GM23338 (cell line): ENCODE results near the gene EXPH5. TPM values are rescaled to one million over a fixed set of nuclear protein-coding genes. Genes with fewer than 3 reads are reported as not detected.

Experiments used
- ATAC-seq: fragments of 200-7000 bp; cut with Tn5 transposase; 3 replicates; pipeline ENCODE4 v1.9.1; 2020
- DNase-seq: peaks from one replicate; pipeline ENCODE4 v3.0.0-alpha.2; 2015; ENCODE audit warnings: low spot score
- H2AFZ ChIP-seq: fragments of 200-600 bp; sonication (generic); 2 replicates; pipeline ENCODE4 v1.8.0; 2016; ENCODE audit warnings: antibody characterized with exemption, mild to moderate bottlenecking, moderate library complexity
- H3F3A ChIP-seq: fragments of 200-600 bp; sonication (generic); replicated peaks from 2 replicates; pipeline ENCODE4 v1.8.0; 2017; ENCODE audit warnings: antibody characterized with exemption, mixed run types, low read depth
- H3K27ac ChIP-seq: fragments of 200-600 bp; sonication (generic); 2 replicates; pipeline ENCODE4 v1.6.1; 2016; ENCODE audit warnings: low read depth
- H3K27me3 ChIP-seq: fragments of 200-600 bp; sonication (generic); 2 replicates; pipeline ENCODE4 v1.8.0; 2016; ENCODE audit warnings: mild to moderate bottlenecking, mixed run types, moderate library complexity; ENCODE audit not compliant: insufficient read depth
- H3K36me3 ChIP-seq: fragments of 200-600 bp; sonication (generic); 2 replicates; pipeline ENCODE4 v1.8.0; 2016; ENCODE audit warnings: mild to moderate bottlenecking; ENCODE audit not compliant: insufficient read depth
- H3K4me1 ChIP-seq: fragments of 200-600 bp; sonication (generic); 2 replicates; pipeline ENCODE4 v1.8.0; 2016; ENCODE audit warnings: mild to moderate bottlenecking, moderate library complexity; ENCODE audit not compliant: insufficient read depth
- H3K4me2 ChIP-seq: fragments of 200-600 bp; sonication (generic); 2 replicates; pipeline ENCODE4 v1.7.1; 2017; ENCODE audit warnings: mixed run types
- H3K4me3 ChIP-seq: fragments of 200-600 bp; sonication (generic); 2 replicates; pipeline ENCODE4 v1.6.1; 2016; ENCODE audit warnings: mixed run types
- H3K79me2 ChIP-seq: fragments of 200-600 bp; sonication (generic); replicated peaks from 2 replicates; pipeline ENCODE4 v1.8.0; 2017; ENCODE audit warnings: mild to moderate bottlenecking; ENCODE audit not compliant: insufficient read depth
- H3K9me2 ChIP-seq: fragments of 200-600 bp; sonication (generic); 2 replicates; pipeline ENCODE4 v1.8.0; 2017; ENCODE audit not compliant: insufficient read depth
- H4K20me1 ChIP-seq: fragments of 200-600 bp; sonication (generic); replicated peaks from 2 replicates; pipeline ENCODE4 v1.8.0; 2017; ENCODE audit warnings: mild to moderate bottlenecking; ENCODE audit not compliant: insufficient read depth
- H3K27ac Mint-ChIP-seq: 2 replicates; pipeline ENCODE4 v1.8.0; 2020; ENCODE audit warnings: inconsistent platforms, mild to moderate bottlenecking, moderate library complexity, mixed read lengths
- H3K27me3 Mint-ChIP-seq: 3 replicates; pipeline ENCODE4 v1.8.0; 2022; ENCODE audit warnings: low read depth, mild to moderate bottlenecking, moderate library complexity, mixed read lengths, inconsistent platforms; ENCODE audit not compliant: insufficient read depth, poor library complexity
- H3K36me3 Mint-ChIP-seq: 3 replicates; pipeline ENCODE4 v1.8.0; 2021; ENCODE audit warnings: low read depth, mild to moderate bottlenecking, inconsistent platforms, moderate library complexity, mixed read lengths
- H3K4me1 Mint-ChIP-seq: 3 replicates; pipeline ENCODE4 v1.8.0; 2020; ENCODE audit warnings: mild to moderate bottlenecking, inconsistent platforms, mixed read lengths
- H3K4me3 Mint-ChIP-seq: 3 replicates; pipeline ENCODE4 v1.8.0; 2021; ENCODE audit warnings: moderate library complexity, mild to moderate bottlenecking, inconsistent platforms, mixed read lengths
- H3K9me3 Mint-ChIP-seq: 3 replicates; pipeline ENCODE4 v1.8.0; 2020; ENCODE audit warnings: moderate library complexity, mild to moderate bottlenecking, inconsistent platforms, mixed read lengths
- CREB1 ChIP-seq: fragments of 250-450 bp; sonication (Bioruptor Pico); IDR thresholded peaks from 2 replicates; pipeline ENCODE4 v1.5.0; 2020; ENCODE audit warnings: low read depth, mild to moderate bottlenecking, moderate library complexity
- CTCF ChIP-seq, 2 experiments: fragments of 200-600 bp in 1 of 2; sonication (generic) in 1 of 2; conservative IDR thresholded peaks; 2 replicates each; pipeline versions ENCODE4 v1.5.1 to v1.6.1; 2016 to 2017; ENCODE audit warnings: antibody characterized with exemption in 2 of 2, low read depth in 2 of 2, mild to moderate bottlenecking in 2 of 2, moderate library complexity in 1 of 2
- ETS1 ChIP-seq: IDR thresholded peaks from 2 replicates; pipeline ENCODE4 v1.6.1; 2016; ENCODE audit warnings: antibody characterized with exemption
- EZH2 ChIP-seq: fragments of 200-600 bp; sonication (generic); IDR thresholded peaks from one replicate; pipeline ENCODE4 v1.8.0; 2017; ENCODE audit warnings: antibody characterized with exemption, mild to moderate bottlenecking, low read depth; ENCODE audit not compliant: unreplicated experiment
- EZH2phosphoT487 ChIP-seq: fragments of 200-600 bp; sonication (generic); IDR thresholded peaks from one replicate; pipeline ENCODE4 v1.8.1; 2018; ENCODE audit warnings: antibody characterized with exemption; ENCODE audit not compliant: unreplicated experiment
- NANOG ChIP-seq: IDR thresholded peaks from 2 replicates; pipeline ENCODE4 v1.6.1; 2016; ENCODE audit warnings: antibody characterized with exemption, borderline replicate concordance
- POLR2AphosphoS5 ChIP-seq: IDR thresholded peaks from 2 replicates; pipeline ENCODE4 v1.6.1; 2016; ENCODE audit warnings: antibody characterized with exemption, low read depth
- REST ChIP-seq: IDR thresholded peaks from one replicate; pipeline ENCODE4 v1.6.1; 2018; ENCODE audit warnings: antibody characterized with exemption; ENCODE audit not compliant: unreplicated experiment
- STAT1 ChIP-seq: IDR thresholded peaks from one replicate; pipeline ENCODE4 v1.6.1; 2016; ENCODE audit warnings: antibody characterized with exemption; ENCODE audit not compliant: unreplicated experiment
- ZNF114 ChIP-seq: fragments of 250-450 bp; sonication (Bioruptor Pico); IDR thresholded peaks from 2 replicates; pipeline ENCODE4 v1.5.0; 2020; ENCODE audit warnings: mild to moderate bottlenecking, moderate library complexity
- ZNF331 ChIP-seq: fragments of 250-450 bp; sonication (Bioruptor Pico); IDR thresholded peaks from 2 replicates; pipeline ENCODE4 v1.5.0; 2020; ENCODE audit warnings: low read depth, mild to moderate bottlenecking, moderate library complexity
- ZNF462 ChIP-seq: fragments of 250-450 bp; sonication (Bioruptor Pico); IDR thresholded peaks from 2 replicates; pipeline ENCODE4 v1.5.0; 2020; ENCODE audit warnings: mild to moderate bottlenecking, moderate library complexity
- polyA plus RNA-seq: library from polyadenylated mRNA; unstranded; fragments of >200 nt; fragmentation: Nextera tagmentation; extraction: Ambion mirVana; gene quantifications from 2 replicates; pipeline ENCODE4 v1.2.1, GENCODE V29; 2016
- total RNA-seq: library from RNA; depleted of rRNA; stranded (reverse); fragments of >200 nt; shearing (Covaris generic); gene quantifications from 2 replicates; pipeline ENCODE4 v1.2.3, GENCODE V29; 2014

Gene EXPH5
- total and polyA plus RNA-seq, 2 experiments from 2014 or later, result 3.6 to 12.6 TPM

- no peaks in the 10 kb centered on the region for H3K27me3 ChIP-seq
- no peaks in the 10 kb centered on the region for H3F3A ChIP-seq
- peaks cover 2% of the 10 kb centered on the region for H3K4me1 ChIP-seq
- no peaks in the 10 kb centered on the region; the same call in 2 of the 3 replicates for H3K36me3 Mint-ChIP-seq
- no peak for ATAC-seq
- peaks cover 4% of the 10 kb centered on the region; the same call in 2 of the 3 replicates for H3K4me1 Mint-ChIP-seq
- no peak overlapping the region for H3K27ac ChIP-seq
- no peaks in the 10 kb centered on the region for H3K27me3 Mint-ChIP-seq
- TF ChIP-seq ZNF114 (CRISPR knock-in tag), result no peak
- TF ChIP-seq NANOG, result no peak
- TF ChIP-seq EZH2, result no peak
- TF ChIP-seq CREB1, result no peak
- TF ChIP-seq STAT1, result no peak
- TF ChIP-seq ZNF331 (CRISPR knock-in tag), result no peak
- TF ChIP-seq ETS1, result no peak
- no peak for TF ChIP-seq EZH2phosphoT487
- no peak for TF ChIP-seq REST
- TF ChIP-seq POLR2AphosphoS5, result no peak
- TF ChIP-seq CTCF (conservative IDR thresholded peaks at IDR 0.05; ENCODE audit: low read depth in 2 of 2), result no peak
- no peak for TF ChIP-seq ZNF462 (CRISPR knock-in tag)
- H3K4me3 Mint-ChIP-seq, result no peak overlapping the region
- no peaks in the 10 kb centered on the region for H3K9me2 ChIP-seq
- DNase-seq, result no peak
- H3K36me3 ChIP-seq, result no peaks in the 10 kb centered on the region
- no peak overlapping the region for H3K27ac Mint-ChIP-seq
- H4K20me1 ChIP-seq, result no peaks in the 10 kb centered on the region
- H3K4me3 ChIP-seq, result no peak overlapping the region
- no peak overlapping the region for H3K4me2 ChIP-seq
- H3K9me3 Mint-ChIP-seq, result no peaks in the 10 kb centered on the region
- peaks cover 3% of the 10 kb centered on the region; the same call in 1 of the 2 replicates for H3K79me2 ChIP-seq
- H2AFZ ChIP-seq, result no peak overlapping the region
These were observed 13.5 kb downstream of the EXPH5 start for GRCh38 chr11:108580043-108580442.
